Embryonic facial prominence (tissue), 1 donor: ENCODE results near the gene PECR.

Experiments
- DNase-seq: peaks from one replicate; pipeline ENCODE4 v3.0.0-alpha.2; 2016; ENCODE audit errors: extremely low spot score

Gene PECR

GRCh38 chr2:216081487-216082116 is at the start of gene PECR, which contains the start of gene TMEM169:
TSS of gene PECR (minus strand) at chr2:216081809. CDS start at chr2:216081741, 68 bp downstream.
TSS of gene TMEM169 (plus strand) at chr2:216081919. CDS start at chr2:216095964, 14,045 bp downstream.
- peak; percentile 16 for DNase-seq

- no peak for DNase-seq
Observed at GRCh38 chr2:216130346-216130971, 48.9 kb upstream of the PECR start.

DNA sequence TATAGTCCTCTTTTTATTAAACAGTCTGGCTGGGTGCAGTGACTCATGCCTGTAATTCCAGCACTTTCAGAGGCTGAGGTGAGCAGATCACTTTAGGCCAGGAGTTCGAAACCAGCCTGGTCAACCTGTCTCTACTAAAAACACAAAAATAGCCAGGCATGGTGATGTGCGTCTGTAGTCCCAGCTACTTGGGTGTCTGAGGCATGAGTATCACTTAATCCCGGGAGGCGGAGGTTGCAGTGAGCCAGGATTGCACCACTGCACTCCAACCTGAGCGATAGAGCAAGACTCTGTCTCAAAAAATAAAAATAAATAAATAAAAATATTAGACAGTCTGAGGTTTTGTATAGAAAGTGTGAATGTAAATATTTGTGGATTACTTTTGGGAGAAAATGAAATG is 45.3 kb upstream of the PECR start:
- no peak for DNase-seq

- no peak for DNase-seq
Observed at GRCh38 chr2:216121255-216121654, 39.6 kb upstream of the PECR start.

DNA sequence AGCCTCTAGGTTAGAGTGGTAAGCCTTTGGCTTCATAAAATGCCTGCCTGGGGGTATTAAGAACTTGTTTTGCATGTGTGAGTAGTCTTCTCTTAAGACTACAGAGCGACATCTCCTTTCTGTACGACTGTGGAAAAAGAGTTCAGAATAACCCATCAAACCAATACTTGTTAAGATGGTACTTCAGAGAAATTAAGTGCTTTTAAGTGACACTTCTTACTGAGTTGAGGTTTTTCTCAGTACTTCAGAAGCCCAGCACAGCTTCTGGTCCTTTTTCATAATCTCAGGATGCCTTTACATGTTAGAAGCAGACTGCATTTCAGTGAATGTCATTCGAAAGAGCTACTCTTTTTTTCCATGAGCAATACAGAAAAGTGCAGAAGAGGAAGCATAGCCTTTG is 38.4 kb upstream of the PECR start:
- DNase-seq = no peak

- DNase-seq = no peak
Observed at GRCh38 chr2:216119146-216119545, 37.5 kb upstream of the PECR start.

GRCh38 chr2:216118474-216118873 is 36.9 kb upstream of the PECR start:
- no peak for DNase-seq

GRCh38 chr2:216117561-216118340 is 36.1 kb upstream of the PECR start:
- DNase-seq = no peak

- DNase-seq = no peak
Observed at GRCh38 chr2:216116418-216116817, 34.8 kb upstream of the PECR start.

GRCh38 chr2:216114714-216115531 is 33.3 kb upstream of the PECR start:
- peak; percentile 99 for DNase-seq

DNA sequence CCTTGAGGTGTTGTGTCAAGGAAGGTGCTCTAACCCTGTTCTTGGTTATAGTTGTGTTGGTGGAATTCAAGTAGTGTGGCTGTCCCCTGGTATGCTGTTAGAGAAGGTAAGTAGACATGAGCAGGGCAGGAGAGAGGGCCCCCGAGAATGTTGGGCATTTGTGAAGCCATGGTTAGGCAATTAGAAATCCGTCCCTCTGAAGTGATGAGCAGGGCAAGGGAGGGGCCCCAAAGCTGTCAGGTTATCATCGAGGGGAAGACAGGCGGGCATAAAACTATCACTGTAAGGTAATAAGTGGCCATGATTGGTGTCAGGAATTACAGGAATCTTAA is 32.7 kb upstream of the PECR start:
- no peak for DNase-seq

DNA sequence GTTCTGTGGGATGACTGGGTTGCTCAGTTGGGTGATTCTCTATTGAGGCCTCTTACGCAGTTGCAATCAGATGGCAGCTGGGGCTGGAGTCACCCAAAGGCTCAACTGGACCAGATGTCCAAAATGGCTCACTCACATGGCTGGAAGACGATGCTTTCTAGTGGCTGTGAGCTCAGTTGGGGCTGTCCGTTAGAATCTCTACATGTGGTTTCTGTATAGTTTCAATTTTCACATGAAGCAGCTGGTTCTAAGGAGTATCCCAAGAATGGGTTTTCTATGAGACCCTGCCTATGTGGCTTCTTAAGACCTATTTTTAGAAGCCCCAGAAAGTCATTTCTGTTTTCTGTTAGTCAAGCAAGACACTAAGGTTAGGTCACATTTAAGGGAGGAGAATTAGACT is 32.0 kb upstream of the PECR start:
- DNase-seq = no peak

DNA sequence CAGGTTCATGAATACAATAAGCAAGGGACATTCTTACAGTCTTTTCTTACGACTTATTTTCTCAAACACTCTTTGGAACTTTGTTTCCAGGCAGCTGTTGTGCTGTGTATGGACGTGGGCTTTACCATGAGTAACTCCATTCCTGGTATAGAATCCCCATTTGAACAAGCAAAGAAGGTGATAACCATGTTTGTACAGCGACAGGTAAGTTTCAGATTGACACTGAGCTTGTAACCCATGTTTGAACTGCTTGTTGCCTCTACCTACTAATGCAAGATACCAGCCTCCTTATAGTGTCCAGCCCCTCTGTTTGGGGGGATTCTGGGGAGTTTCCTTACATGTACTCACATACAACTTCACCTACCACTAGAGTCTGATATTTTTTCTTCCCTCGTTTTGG is 31.3 kb upstream of the PECR start:
- DNase-seq = no peak

- no peak for DNase-seq
Observed at GRCh38 chr2:216111122-216111521, 29.5 kb upstream of the PECR start.

GRCh38 chr2:216110620-216111019 is 29.0 kb upstream of the PECR start:
- DNase-seq = no peak

DNA sequence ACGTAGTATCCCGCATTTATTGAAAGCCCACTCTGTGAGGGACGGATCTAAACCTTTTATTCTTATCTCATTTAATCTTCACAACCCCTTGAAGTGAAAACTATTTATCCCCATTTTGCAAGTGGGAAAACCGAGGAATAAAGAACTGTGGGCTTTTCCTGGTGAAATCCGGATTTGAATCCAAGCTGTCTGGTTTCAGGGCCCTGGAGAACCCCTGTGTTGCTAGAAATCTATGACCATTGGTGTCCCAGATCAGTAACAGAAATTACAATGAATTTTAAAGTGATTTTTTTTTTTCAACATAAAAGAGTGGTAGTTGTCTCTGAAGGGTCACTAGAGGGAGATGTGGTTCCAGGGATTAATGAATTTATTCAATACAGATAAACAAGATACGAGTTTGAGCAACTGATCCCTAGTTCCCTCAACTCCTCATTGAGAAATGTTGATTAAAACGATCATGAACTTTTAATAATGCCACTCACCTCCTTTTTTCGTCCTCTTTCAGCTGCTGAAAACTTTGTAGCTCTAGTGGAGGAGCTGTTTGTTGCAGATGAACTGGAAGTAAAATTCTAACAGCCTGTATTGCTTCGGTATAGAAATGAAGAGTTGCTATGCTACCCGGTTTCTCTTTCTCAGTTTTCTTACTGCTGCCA is 28.5 kb upstream of the PECR start:
- peak; percentile 22 for DNase-seq

- peak; percentile 90 for DNase-seq
Observed at GRCh38 chr2:216108967-216109921, 27.6 kb upstream of the PECR start, which contains the start of gene XRCC5. TSS of gene XRCC5 (plus strand) at chr2:216109348. CDS start at chr2:216109437, 89 bp downstream.

- no peak for DNase-seq
Observed at GRCh38 chr2:216108310-216108966, 26.8 kb upstream of the PECR start.

DNA sequence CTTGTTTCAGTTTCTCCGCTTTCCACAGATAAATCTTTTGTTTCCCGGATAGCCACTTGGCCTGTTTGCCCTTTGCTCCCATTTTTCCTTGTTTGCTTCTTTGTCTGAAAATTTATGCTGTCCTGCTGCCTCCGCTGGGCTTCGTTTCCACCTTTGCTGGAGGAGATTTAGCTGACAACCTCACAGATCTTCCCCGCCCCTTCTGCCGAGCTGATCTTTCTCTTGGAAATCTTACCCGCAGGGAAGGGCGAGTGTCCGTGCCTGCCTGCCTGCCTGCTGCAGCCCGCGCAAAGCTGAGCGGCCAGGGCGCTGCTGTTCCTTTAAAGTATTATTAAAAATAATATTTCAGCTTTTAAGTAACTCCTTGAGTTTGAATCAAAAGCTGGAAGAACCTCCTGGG is 26.2 kb upstream of the PECR start:
- DNase-seq = no peak

GRCh38 chr2:216107320-216107719 is 25.7 kb upstream of the PECR start:
- DNase-seq = no peak
